ENCODE measurements around the gene SARDH.

Gene SARDH

DNA sequence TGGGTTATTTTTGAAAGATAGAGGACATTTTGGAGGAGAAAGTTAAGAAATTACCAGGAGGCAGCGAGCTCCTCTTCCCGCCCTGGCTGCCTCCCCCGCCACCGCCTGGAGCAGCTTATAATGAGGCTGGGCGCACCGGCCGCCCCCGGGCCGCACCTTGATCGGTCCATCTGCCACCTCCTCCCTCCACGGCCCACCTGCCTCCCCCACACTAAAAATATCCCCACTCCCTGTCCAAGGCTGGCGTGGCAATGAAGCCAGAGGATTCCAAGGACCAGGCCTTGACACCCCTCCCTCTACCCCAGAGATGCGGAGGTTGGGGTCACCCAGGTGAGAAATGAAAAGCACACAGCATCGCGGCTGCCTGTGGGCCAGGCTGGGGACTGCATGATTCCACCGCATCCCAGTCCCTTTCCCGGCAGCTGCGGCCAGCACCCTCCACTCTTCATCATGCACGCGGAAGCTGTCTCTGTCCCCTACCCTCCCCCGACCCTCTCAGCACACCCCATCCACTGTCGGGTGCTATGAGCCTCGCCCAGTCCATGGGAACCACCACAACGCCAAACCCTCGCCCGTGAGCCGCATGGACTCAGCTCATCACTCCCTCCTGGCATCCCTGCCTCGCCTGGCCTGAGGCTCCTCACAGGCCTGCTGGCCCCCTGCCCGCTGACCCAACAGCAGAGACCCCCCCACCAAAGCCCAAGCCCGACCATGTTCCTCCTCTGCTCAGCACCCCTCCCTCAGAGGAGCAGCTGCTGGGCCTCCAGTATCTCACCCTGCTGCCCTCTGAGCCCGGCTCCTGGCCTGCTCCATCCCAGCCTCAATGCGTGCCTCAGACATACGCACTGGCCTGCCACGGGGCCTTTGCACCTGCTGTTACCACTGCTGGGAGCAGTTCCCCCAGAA is 50.0 kb downstream of the SARDH start:
- no peak overlapping the region for H3K4me3 ChIP-seq (ENCODE audit: low read length)
- TF ChIP-seq, protein P1, sequence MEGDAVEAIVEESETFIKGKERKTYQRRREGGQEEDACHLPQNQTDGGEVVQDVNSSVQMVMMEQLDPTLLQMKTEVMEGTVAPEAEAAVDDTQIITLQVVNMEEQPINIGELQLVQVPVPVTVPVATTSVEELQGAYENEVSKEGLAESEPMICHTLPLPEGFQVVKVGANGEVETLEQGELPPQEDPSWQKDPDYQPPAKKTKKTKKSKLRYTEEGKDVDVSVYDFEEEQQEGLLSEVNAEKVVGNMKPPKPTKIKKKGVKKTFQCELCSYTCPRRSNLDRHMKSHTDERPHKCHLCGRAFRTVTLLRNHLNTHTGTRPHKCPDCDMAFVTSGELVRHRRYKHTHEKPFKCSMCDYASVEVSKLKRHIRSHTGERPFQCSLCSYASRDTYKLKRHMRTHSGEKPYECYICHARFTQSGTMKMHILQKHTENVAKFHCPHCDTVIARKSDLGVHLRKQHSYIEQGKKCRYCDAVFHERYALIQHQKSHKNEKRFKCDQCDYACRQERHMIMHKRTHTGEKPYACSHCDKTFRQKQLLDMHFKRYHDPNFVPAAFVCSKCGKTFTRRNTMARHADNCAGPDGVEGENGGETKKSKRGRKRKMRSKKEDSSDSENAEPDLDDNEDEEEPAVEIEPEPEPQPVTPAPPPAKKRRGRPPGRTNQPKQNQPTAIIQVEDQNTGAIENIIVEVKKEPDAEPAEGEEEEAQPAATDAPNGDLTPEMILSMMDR (conservative IDR thresholded peaks at IDR 0.05; ENCODE audit: low read length), result no peak
- DNase-seq (ENCODE audit: low read depth), result no peak

DNA sequence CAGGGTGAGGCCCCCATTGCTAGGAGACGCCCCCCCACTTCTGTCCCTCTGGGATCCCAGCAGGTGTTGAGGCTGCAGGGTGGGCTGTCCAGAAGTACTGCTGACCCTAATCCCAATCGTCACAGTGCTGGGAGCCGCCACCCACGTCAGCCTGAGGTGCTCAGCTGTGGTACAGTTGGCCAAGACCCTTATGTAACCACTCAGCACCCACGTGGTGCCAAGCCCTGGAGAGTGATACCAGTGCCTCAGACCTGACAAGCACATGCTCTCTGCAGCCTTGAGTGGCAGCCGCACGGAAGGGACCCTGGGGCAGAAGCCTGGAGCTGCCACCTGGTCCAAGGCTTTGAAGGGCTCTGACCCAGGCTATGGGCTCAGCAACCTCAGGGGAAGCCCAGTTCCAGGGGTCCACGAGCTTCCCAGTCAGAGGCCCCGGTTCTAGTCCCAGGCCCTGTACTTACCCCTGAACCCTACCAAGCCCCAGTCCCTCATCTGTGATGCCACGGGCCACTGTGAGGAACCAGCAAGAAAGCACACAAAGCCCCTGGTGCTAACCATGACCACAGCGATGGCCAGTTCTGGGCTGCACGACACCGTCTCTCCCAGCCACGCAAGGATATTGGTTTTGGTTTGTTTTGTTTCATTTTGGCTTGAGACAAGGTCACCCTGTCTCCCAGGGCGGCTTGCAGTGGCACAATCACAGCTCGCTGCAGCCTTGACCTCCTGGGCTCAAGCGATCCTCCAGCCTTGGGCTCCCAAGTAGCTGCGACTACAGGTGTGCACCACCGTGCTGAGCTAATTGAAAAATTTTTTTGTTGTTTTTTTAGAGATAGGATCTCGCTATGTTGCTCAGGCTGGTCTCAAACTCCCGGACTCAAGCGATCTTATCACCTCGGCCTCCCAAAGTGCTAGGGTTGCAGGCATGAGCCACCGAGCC is 51.2 kb downstream of the SARDH start:
- DNase-seq (ENCODE audit: low read depth), result no peak
- TF ChIP-seq, protein P1 (conservative IDR thresholded peaks at IDR 0.05; ENCODE audit: low read length), result no peak
- no peak overlapping the region for H3K4me3 ChIP-seq (ENCODE audit: low read length)

DNA sequence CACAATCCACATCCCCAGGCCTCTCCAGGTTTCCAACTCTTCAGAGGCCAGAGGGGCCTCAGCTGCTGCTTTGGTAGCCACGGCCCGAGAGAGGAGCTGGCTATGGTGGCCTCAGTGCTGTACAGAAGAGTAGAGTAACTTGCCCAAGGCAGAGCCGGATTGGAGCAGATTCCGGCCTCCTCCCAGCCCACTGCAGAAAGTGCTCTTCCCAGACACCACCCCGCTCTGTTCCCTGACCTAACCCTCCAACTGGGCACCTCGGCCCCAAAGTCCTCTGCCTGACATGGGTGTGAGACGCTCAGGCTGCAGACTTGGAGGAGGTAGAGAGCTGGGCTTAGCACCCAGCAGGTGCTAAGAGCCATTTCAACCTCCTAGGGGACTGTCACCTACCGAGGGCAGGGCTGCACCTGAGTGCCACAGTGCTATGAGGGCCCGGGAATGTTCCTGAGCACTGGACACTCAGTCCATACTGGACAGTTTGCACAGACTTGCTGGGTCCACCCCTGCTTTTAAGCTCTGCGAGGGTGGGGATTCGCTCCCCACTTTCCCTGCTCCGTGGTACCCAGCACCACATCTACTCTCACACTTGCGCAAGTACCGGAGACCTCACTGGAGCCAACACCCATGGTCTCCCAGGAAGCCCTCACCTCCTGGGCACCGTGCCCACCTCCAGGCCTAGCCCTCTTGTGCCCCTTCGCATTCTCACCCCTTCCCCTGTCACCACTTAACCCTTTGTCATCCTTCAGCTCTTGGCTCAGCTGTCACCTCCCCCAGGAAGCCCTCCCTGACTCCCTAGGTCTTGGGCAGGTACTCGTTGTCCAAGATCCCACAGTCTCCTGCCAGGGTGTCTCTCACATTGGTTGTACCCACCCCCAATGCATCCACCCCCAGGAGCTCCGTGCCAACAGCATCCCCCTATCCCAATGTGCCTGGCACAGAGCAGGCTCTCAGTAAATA is 52.2 kb downstream of the SARDH start:
- H3K4me3 ChIP-seq (ENCODE audit: low read length), result no peak overlapping the region
- TF ChIP-seq, protein P1 (conservative IDR thresholded peaks at IDR 0.05; ENCODE audit: low read length), result no peak
- no peak for DNase-seq (ENCODE audit: low read depth)

DNA sequence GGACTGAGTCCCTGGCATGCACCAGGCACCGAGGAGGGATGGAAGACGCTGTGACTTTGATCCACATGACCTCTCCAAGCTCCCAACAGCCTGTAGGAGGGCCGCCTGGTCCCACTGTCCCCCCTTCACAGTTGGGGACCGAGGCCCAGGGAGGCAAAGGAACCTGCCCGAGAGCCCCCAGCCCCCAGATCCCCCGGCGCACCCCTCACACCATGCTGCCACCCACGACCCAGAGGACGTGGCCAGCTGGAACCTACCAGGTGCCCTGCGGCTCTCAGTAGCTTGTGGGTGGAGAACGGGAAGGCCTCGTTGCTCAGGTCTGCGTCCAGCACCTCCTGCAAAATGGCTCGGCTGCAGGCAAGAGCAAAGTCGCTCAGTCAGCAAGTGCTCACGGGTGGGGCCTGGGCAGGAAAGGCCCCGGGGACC is 53.2 kb downstream of the SARDH start:
- no peak overlapping the region for H3K4me3 ChIP-seq (ENCODE audit: low read length)
- TF ChIP-seq, protein P1 (conservative IDR thresholded peaks at IDR 0.05; ENCODE audit: low read length), result no peak
- no peak for DNase-seq (ENCODE audit: low read depth)

DNA sequence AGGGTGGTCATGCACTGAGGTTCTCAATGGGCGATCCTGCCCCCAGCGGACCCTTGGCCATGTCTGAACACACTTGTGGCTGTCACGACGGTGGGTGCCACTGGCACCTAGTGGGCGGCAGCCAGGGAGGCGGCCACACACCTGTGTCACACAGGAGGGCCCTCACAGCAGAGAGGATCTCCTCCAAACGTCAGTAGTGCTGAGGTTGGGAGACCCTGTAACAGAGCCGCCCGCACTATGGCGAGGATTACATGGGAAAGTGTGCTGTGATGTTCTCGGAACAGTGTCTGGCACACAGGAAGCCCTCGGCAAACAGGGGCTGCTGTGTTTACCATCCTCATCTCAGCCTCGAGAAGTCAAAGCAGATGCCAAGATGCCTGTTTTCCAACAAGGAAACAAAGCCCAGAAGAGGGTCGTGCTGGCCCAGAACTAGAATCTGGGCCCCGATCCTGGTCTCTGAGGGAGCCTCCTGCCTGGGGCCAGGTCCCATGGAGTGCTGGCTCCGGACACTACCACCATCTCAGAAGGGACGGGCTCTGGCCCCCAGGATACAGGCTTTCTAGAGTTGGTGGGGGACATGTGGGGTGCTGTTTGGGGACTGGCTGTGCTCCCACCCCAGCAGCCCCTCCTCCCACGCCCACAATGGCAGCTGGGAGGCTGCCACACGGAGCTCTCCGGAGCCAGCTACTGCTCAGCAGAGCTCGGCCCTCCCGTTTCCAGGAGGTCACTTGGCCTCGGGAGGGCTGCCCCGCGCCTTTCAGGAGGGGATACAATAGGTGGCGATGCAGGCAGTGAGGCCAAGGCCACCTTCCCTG is 53.8 kb downstream of the SARDH start:
- no peak for DNase-seq (ENCODE audit: low read depth)
- TF ChIP-seq, protein P1 (conservative IDR thresholded peaks at IDR 0.05; ENCODE audit: low read length), result no peak
- H3K4me3 ChIP-seq (ENCODE audit: low read length), result no peak overlapping the region
